Natural killer cell (primary cell): ENCODE results near the gene GALNT5. TPM values are rescaled to one million over a fixed set of nuclear protein-coding genes. Genes with fewer than 3 reads are reported as not detected.

Experiments
- ATAC-seq, 3 donors: fragments of 150-1000 bp in 2 of 3; fragments of 200-7000 bp in 1 of 3; cut with Tn5 transposase; 1 replicate in 1 of 3; 2 replicates in 2 of 3; pipeline ENCODE4 v1.10.0; 2021; ENCODE audit warnings: mild to moderate bottlenecking in 2 of 3, moderate library complexity in 2 of 3
- DNase-seq, 2 donors: peaks; one replicate each; pipeline versions ENCODE4 v3.0.0 to v3.0.0-alpha.2; 2013 to 2021; ENCODE audit warnings: mixed read lengths in 1 of 2
- H3K27ac ChIP-seq: one replicate; pipeline ENCODE4 v1.5.1; 2013; ENCODE audit warnings: mild to moderate bottlenecking, low read length
- H3K27me3 ChIP-seq: one replicate; pipeline ENCODE4 v1.6.1; 2013; ENCODE audit warnings: low read length; ENCODE audit not compliant: control insufficient read depth, insufficient read depth
- H3K36me3 ChIP-seq: one replicate; pipeline ENCODE4 v1.6.1; 2013; ENCODE audit warnings: low read length; ENCODE audit not compliant: control insufficient read depth, insufficient read depth
- H3K4me1 ChIP-seq: one replicate; pipeline ENCODE4 v1.6.1; 2013; ENCODE audit warnings: low read length; ENCODE audit not compliant: control insufficient read depth, insufficient read depth
- H3K4me3 ChIP-seq: one replicate; pipeline ENCODE4 v1.5.1; 2013; ENCODE audit warnings: low read length
- H3K9me3 ChIP-seq: one replicate; pipeline ENCODE4 v1.6.1; 2013; ENCODE audit warnings: low read length; ENCODE audit not compliant: control insufficient read depth, insufficient read depth
- H3K27ac Mint-ChIP-seq, 2 donors: one replicate each; pipeline ENCODE4 v1.8.0; 2022; ENCODE audit warnings: mild to moderate bottlenecking in 2 of 2, mixed read lengths in 2 of 2, moderate library complexity in 1 of 2
- H3K27me3 Mint-ChIP-seq, 2 donors: one replicate each; pipeline ENCODE4 v1.8.0; 2022; ENCODE audit warnings: low read depth in 2 of 2, mixed read lengths in 2 of 2
- H3K36me3 Mint-ChIP-seq: one replicate; pipeline ENCODE4 v1.8.0; 2022; ENCODE audit warnings: mixed read lengths
- H3K4me1 Mint-ChIP-seq, 2 donors: one replicate each; pipeline ENCODE4 v1.8.0; 2022; ENCODE audit warnings: mixed read lengths in 2 of 2
- H3K4me3 Mint-ChIP-seq: one replicate; pipeline ENCODE4 v1.8.0; 2022; ENCODE audit warnings: mild to moderate bottlenecking, moderate library complexity, mixed read lengths
- H3K9me3 Mint-ChIP-seq, 2 donors: one replicate each; pipeline ENCODE4 v1.8.0; 2022; ENCODE audit warnings: mixed read lengths in 2 of 2
- CTCF ChIP-seq: fragments of 200-600 bp; IDR thresholded peaks from one replicate; pipeline ENCODE4 v1.8.0; 2022; ENCODE audit warnings: antibody characterized with exemption
- WGBS: methylation state at CpG from one replicate; pipeline ENCODE4 v1.1.7; 2013; ENCODE audit warnings: missing lambda C conversion rate; ENCODE audit not compliant: insufficient coverage; 5-methylcytosine and 5-hydroxymethylcytosine counted together
- intact Hi-C: fragments of 100-400 bp; cut with micrococcal nuclease; formaldehyde crosslinking; loops from one replicate; pipeline ENCODE4 v1.14.2; 2022
- total RNA-seq, 4 donors: library from RNA; stranded (reverse); fragments of 120-200 nt in 1 of 4; gene quantifications; one replicate each; pipeline versions ENCODE4 v1.2.3 to v1.2.4, GENCODE V29; 2013 to 2022

The GALNT5 gene
- total RNA-seq = not detected
- total RNA-seq (2013) = not detected

- Mint-ChIP-seq H3K4me3 (no peak within 1 kb of the TSS), H3K4me1 (peaks cover 0 to 6% of the 10 kb centered on the region in 2 donors), H3K36me3 (no peaks in the 10 kb centered on the region), H3K27me3 (peaks cover 6 to 22% of the 10 kb centered on the region in 2 donors), H3K27ac (no peak within 1 kb of the TSS), H3K9me3 (no peaks in the 10 kb centered on the region)
- WGBS = 38% methylated on average over 14 of the region's 15 CpGs
- no peaks in the 10 kb centered on the region for H3K9me3 ChIP-seq
- H3K4me3 ChIP-seq = no peak within 1 kb of the TSS
- no peaks in the 10 kb centered on the region for H3K27me3 ChIP-seq
- DNase-seq (no peak), ATAC-seq (no peak)
- H3K36me3 ChIP-seq = no peaks in the 10 kb centered on the region
- no peaks in the 10 kb centered on the region for H3K4me1 ChIP-seq
- TF ChIP-seq CTCF = no peak
- H3K27ac ChIP-seq = no peak within 1 kb of the TSS
- intact Hi-C loops = no loop called here
Measured at GRCh38 chr2:157257312-157258252, at the start of gene GALNT5. Gene GALNT5, plus strand, starts transcription at chr2:157257705. Its CDS starts 378 bp downstream, at chr2:157258083.

GRCh38 chr2:157216286-157216965 lies 41.1 kb upstream of the GALNT5 start:
- Histone ChIP-seq H3K4me1 (no peaks in the 10 kb centered on the region), H3K27ac (no peak overlapping the region), H3K36me3 (no peaks in the 10 kb centered on the region), H3K27me3 (no peaks in the 10 kb centered on the region), H3K9me3 (no peaks in the 10 kb centered on the region), H3K4me3 (no peak overlapping the region)
- Mint-ChIP-seq H3K36me3 (no peaks in the 10 kb centered on the region), H3K4me3 (no peak overlapping the region), H3K27ac (no peak overlapping the region), H3K27me3 (no peaks in the 10 kb centered on the region), H3K9me3 (peaks cover 0 to 2% of the 10 kb centered on the region in 2 donors), H3K4me1 (no peaks in the 10 kb centered on the region)
- TF ChIP-seq CTCF = no peak
- intact Hi-C loops = no loop called here
- DNase-seq = no peak
- ATAC-seq = no peak

GRCh38 chr2:157217409-157217808 lies 40.1 kb upstream of the GALNT5 start:
- Histone ChIP-seq H3K4me3 (no peak overlapping the region), H3K4me1 (no peaks in the 10 kb centered on the region), H3K27me3 (no peaks in the 10 kb centered on the region), H3K27ac (no peak overlapping the region), H3K9me3 (no peaks in the 10 kb centered on the region), H3K36me3 (no peaks in the 10 kb centered on the region)
- ATAC-seq (no peak), DNase-seq (no peak)
- Mint-ChIP-seq H3K9me3 (peaks cover 0 to 2% of the 10 kb centered on the region in 2 donors), H3K4me3 (no peak overlapping the region), H3K4me1 (no peaks in the 10 kb centered on the region), H3K27ac (no peak overlapping the region), H3K27me3 (no peaks in the 10 kb centered on the region), H3K36me3 (no peaks in the 10 kb centered on the region)
- WGBS = 50% methylated on average over 1 of the region's 2 CpGs
- no peak for TF ChIP-seq CTCF
- intact Hi-C loops = no loop called here
